ENCODE results near the gene RAB3GAP1. TPM values are rescaled to one million over a fixed set of nuclear protein-coding genes. Genes with fewer than 3 reads are reported as not detected.

Gene RAB3GAP1
- total and polyA plus RNA-seq, 12 donors: 12.9 to 48.5 (median 33.8) TPM

DNA sequence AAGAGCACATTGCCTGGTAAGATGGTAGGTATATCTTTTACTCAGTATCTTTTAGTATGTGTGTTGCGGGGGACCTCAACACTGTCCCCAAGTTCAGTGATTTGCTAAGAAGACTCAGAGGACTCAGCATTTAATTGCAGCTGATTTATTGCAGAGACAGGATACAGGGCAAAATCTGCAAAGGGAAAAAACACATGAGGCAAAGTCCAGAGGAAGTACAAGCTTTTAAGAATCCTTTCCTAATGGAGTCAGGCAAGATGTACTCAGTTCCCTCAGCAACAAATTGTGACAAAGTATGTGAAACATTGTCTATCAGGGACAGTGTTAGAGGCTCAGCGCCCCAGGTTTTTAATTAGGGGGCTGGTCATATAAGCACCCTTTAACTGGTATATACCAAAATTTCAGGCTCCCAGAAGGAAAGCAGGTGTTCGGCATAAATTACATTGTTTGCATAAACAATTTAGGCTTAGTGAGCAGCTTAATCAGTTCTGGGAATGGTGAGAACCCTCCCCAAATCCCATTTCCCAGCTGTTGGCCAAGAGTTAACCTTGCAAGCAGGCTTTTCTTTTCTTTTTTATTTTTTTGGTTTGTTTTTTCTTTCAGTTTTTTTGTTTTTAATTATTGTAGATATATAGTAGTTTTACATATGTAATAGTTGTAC, 41.7 kb downstream of the RAB3GAP1 start:
- intact Hi-C loops (cut with DNase I): no loop called here
- Histone ChIP-seq H3K27me3 (no peaks in the 10 kb centered on the region), H3K9me3 (replicated peaks in 1 of 3) (no peaks in the 10 kb centered on the region), H3K36me3 (replicated peaks in 1 of 2) (no peaks in the 10 kb centered on the region), H3K4me3 (no peak overlapping the region), H3K27ac (no peak overlapping the region), H3K4me1 (replicated peaks in 1 of 2) (no peaks in the 10 kb centered on the region)
- DNase-seq: no peak
- WGBS, 4 donors: 94 to 99% (median 97%) methylated on average over 3 of the region's 3 CpGs
- TF ChIP-seq, protein P1, sequence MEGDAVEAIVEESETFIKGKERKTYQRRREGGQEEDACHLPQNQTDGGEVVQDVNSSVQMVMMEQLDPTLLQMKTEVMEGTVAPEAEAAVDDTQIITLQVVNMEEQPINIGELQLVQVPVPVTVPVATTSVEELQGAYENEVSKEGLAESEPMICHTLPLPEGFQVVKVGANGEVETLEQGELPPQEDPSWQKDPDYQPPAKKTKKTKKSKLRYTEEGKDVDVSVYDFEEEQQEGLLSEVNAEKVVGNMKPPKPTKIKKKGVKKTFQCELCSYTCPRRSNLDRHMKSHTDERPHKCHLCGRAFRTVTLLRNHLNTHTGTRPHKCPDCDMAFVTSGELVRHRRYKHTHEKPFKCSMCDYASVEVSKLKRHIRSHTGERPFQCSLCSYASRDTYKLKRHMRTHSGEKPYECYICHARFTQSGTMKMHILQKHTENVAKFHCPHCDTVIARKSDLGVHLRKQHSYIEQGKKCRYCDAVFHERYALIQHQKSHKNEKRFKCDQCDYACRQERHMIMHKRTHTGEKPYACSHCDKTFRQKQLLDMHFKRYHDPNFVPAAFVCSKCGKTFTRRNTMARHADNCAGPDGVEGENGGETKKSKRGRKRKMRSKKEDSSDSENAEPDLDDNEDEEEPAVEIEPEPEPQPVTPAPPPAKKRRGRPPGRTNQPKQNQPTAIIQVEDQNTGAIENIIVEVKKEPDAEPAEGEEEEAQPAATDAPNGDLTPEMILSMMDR (IDR thresholded peaks at IDR 0.05): no peak
- no peak for TF ChIP-seq POLR2A (IDR thresholded peaks at IDR 0.05)

DNA sequence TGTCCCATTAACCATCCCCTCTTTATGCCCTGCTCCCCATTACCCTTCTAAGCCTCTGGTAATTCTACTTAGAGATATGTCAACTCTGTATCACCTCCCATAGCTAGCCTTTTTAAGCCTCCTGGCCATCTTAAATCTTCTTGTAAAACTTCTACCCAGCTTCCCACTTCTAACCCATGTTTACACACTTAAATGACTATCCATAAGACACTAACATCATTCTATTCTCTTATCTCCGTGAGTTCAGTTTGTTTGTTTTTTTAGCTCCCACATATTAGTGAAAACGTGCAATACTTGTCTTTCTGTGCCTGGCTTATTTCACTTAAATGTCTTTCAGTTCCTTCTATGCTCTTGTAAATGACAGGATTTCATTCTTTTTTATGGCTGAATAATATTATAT, 42.4 kb downstream of the RAB3GAP1 start:
- no peaks in the 10 kb centered on the region for H3K36me3 ChIP-seq (replicated peaks in 1 of 2)
- no peaks in the 10 kb centered on the region for H3K9me3 ChIP-seq (replicated peaks in 1 of 3)
- TF ChIP-seq, protein P1 (IDR thresholded peaks at IDR 0.05): no peak
- TF ChIP-seq POLR2A (IDR thresholded peaks at IDR 0.05): no peak
- H3K4me1 ChIP-seq (replicated peaks in 1 of 2): no peaks in the 10 kb centered on the region
- 81 to 96% (median 83%) methylated on average over 2 of the region's 2 CpGs for WGBS, 4 donors
- no peak overlapping the region for H3K4me3 ChIP-seq
- no peaks in the 10 kb centered on the region for H3K27me3 ChIP-seq
- no peak overlapping the region for H3K27ac ChIP-seq
- no peak for DNase-seq
- intact Hi-C loops (cut with DNase I): no loop called here

DNA sequence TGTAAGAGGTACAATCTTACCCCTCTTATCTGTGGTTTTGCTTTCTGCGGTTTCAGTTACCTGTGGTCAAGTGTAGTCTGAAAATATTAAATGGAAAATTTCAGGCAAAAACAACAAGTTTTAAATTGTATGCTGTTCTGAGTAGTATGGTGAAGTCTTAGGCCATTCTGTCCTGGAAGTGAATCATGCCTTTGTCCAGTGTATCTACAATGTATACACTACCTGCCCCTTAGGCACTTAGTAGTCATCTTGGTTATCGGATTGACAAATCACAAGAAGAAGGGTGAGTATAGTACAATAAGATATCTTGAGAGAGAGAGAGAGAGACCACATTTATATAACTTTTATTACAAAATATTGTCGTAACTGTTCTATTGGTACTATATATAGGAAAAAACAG, 43.5 kb downstream of the RAB3GAP1 start:
- Histone ChIP-seq H3K4me1 (replicated peaks in 1 of 2) (no peaks in the 10 kb centered on the region), H3K9me3 (replicated peaks in 1 of 3) (no peaks in the 10 kb centered on the region), H3K4me3 (no peak overlapping the region), H3K36me3 (replicated peaks in 1 of 2) (no peaks in the 10 kb centered on the region), H3K27ac (no peak overlapping the region), H3K27me3 (no peaks in the 10 kb centered on the region)
- TF ChIP-seq POLR2A (IDR thresholded peaks at IDR 0.05): no peak
- TF ChIP-seq, protein P1 (IDR thresholded peaks at IDR 0.05): no peak
- no peak for DNase-seq
- 95 to 100% (median 98%) methylated on average over 3 of the region's 3 CpGs for WGBS, 4 donors
- intact Hi-C loops (cut with DNase I): no loop called here

DNA sequence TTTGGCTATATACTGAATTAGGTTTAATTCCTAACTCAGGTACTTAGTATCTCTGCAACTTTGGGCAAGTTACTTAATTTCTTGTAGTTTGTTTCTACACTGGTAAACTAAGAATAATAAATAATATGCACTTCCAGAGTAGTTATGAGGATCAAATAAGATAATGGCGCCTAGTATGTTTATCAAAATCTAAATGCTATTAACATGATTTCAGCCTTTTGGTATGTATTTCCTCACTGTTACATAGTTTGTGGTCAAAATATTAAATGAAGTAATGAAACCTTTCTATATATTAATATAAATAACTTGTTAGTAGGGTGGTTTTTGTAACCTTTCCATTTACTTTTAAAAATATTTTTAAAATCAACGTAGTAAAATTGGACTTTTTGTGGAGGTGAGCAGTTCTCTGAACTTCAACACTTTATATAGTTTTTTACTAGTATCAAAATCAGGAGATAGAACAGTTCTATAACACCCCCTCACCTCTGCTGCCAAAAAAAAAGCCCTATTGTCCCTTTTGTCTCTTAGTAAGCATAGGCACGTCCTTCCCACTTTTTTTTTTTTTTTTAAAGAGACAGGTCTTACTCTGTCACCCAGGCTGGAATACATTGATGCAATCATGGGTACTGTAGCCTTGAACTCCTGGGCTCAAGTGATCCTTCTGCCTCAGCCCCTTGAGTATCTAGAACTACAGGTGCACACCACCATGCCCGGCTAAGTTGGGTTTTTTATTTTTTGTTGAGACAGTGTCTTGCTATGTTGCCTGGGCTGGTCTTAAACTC, 44.8 kb downstream of the RAB3GAP1 start:
- TF ChIP-seq, protein P1 (IDR thresholded peaks at IDR 0.05): no peak
- no peak for TF ChIP-seq POLR2A (IDR thresholded peaks at IDR 0.05)
- no peak overlapping the region for H3K27ac ChIP-seq
- no peaks in the 10 kb centered on the region for H3K36me3 ChIP-seq (replicated peaks in 1 of 2)
- no peaks in the 10 kb centered on the region for H3K27me3 ChIP-seq
- H3K4me1 ChIP-seq (replicated peaks in 1 of 2): no peaks in the 10 kb centered on the region
- H3K4me3 ChIP-seq: no peak overlapping the region
- intact Hi-C loops (cut with DNase I): no loop called here
- no peaks in the 10 kb centered on the region for H3K9me3 ChIP-seq (replicated peaks in 1 of 3)
- DNase-seq: no peak
- WGBS, 4 donors: 80 to 91% (median 87%) methylated on average over 4 of the region's 4 CpGs

All from adrenal gland (tissue), 12 donors.